K562 (cell line): ENCODE results near the gene MYPN. TPM values are rescaled to one million over a fixed set of nuclear protein-coding genes. Genes with fewer than 3 reads are reported as not detected.

Source experiments
- ATAC-seq: fragments of 200-7000 bp; cut with Tn5 transposase; 3 replicates; pipeline ENCODE4 v1.9.1; 2020; ENCODE audit warnings: moderate library complexity
- BruUV-seq: library from RNA; stranded (reverse); fragments of 400-500 nt; replicated peaks from 2 replicates; lab custom pipeline; 2021; lab: Mats Ljungman, UMichigan
- CTCF ChIA-PET: fragments of 300-600 bp; formaldehyde crosslinking; extraction: SDS; loops from one replicate; lab custom pipeline; 2021; ENCODE audit warnings: low intra/inter-chr PET ratio; lab: Yijun Ruan, JAX
- POLR2A ChIA-PET: fragments of 300-600, 350-650 bp; sonication (Branson Sonifier 250); formaldehyde crosslinking; extraction: SDS; loops from one replicate; lab custom pipeline; 2021; ENCODE audit warnings: antibody characterized with exemption, inconsistent platforms; lab: Yijun Ruan, JAX
- DNase-seq, 4 experiments: peaks; one replicate each; pipeline versions ENCODE4 v3.0.0 to v3.0.0-alpha.2; 2011 to 2018; ENCODE audit warnings: low spot score in 3 of 4, mixed read lengths in 3 of 4; ENCODE audit errors: extremely low read depth in 1 of 4
- FAIRE-seq: peaks from 2 replicates; lab custom pipeline; 2011; peaks lifted over from hg19 to GRCh38; lab: Jason Lieb, UNC
- H2AFZ ChIP-seq: 2 replicates; pipeline ENCODE4 v1.6.0; 2011; ENCODE audit warnings: low read depth, low read length, control low read depth, inconsistent platforms
- H3K27ac ChIP-seq: fragments of 200-600 bp; 3 replicates; pipeline ENCODE4 v1.8.0; 2011; ENCODE audit warnings: low read depth, mild to moderate bottlenecking, control low read depth, inconsistent platforms, low read length, moderate library complexity, mixed read lengths; ENCODE audit errors: extremely low read depth
- H3K27me3 ChIP-seq, 2 experiments: fragments of 300-600 bp in 1 of 2; 2 replicates in 1 of 2; 3 replicates in 1 of 2; pipeline versions ENCODE4 v1.6.0 to v1.8.0; 2011; ENCODE audit warnings: inconsistent platforms in 2 of 2, low read length in 2 of 2, mild to moderate bottlenecking in 1 of 2, mixed read lengths in 1 of 2, moderate library complexity in 1 of 2; ENCODE audit not compliant: control insufficient read depth in 2 of 2, insufficient read depth in 2 of 2
- H3K36me3 ChIP-seq: fragments of 300-600 bp; 3 replicates; pipeline ENCODE4 v1.8.0; 2011; ENCODE audit warnings: mild to moderate bottlenecking, low read length, inconsistent platforms; ENCODE audit not compliant: control insufficient read depth, insufficient read depth
- H3K4me1 ChIP-seq, 2 experiments: fragments of 200-600 bp in 1 of 2; replicated peaks in 1 of 2; 2 replicates in 1 of 2; 3 replicates in 1 of 2; pipeline versions ENCODE4 v1.5.1 to v1.8.0; 2011; ENCODE audit warnings: inconsistent platforms in 2 of 2, low read length in 2 of 2, mild to moderate bottlenecking in 1 of 2, mixed read lengths in 1 of 2, moderate library complexity in 1 of 2; ENCODE audit not compliant: control insufficient read depth in 2 of 2, insufficient read depth in 2 of 2
- H3K4me2 ChIP-seq: 2 replicates; pipeline ENCODE4 v1.6.1; 2011; ENCODE audit warnings: low read length, control low read depth, inconsistent platforms, mixed read lengths; ENCODE audit not compliant: insufficient read depth
- H3K4me3 ChIP-seq: fragments of 200-600 bp; sonication (generic), shearing (Covaris generic); 2 replicates; pipeline ENCODE4 v1.5.1; 2016; ENCODE audit warnings: control low read depth, inconsistent platforms
- H3K79me2 ChIP-seq: fragments of 200-600 bp; 3 replicates; pipeline ENCODE4 v1.8.0; 2011; ENCODE audit warnings: low read length, inconsistent platforms; ENCODE audit not compliant: control insufficient read depth, insufficient read depth
- H3K9ac ChIP-seq, 2 experiments: 2 replicates each; pipeline versions ENCODE4 v1.6.0 to v1.6.1; 2011; ENCODE audit warnings: low read depth in 2 of 2, low read length in 2 of 2, control low read depth in 1 of 2, inconsistent platforms in 1 of 2, mild to moderate bottlenecking in 1 of 2, mixed read lengths in 1 of 2; ENCODE audit not compliant: insufficient read depth in 1 of 2
- H3K9me1 ChIP-seq: one replicate; pipeline ENCODE4 v1.6.0; 2011; ENCODE audit warnings: inconsistent platforms, mild to moderate bottlenecking, low read length, moderate library complexity; ENCODE audit not compliant: control insufficient read depth, insufficient read depth
- H3K9me3 ChIP-seq: replicated peaks from 2 replicates; pipeline ENCODE4 v1.5.1; 2011; ENCODE audit warnings: low read depth, low read length, inconsistent platforms; ENCODE audit not compliant: control insufficient read depth, insufficient read depth
- H4K20me1 ChIP-seq: replicated peaks from 2 replicates; pipeline ENCODE4 v1.6.1; 2011; ENCODE audit warnings: low read length, inconsistent platforms, mixed read lengths; ENCODE audit not compliant: control insufficient read depth, insufficient read depth
- BACH1 ChIP-seq: fragments of 200-800 bp; sonication (Bioruptor generic); IDR thresholded peaks from 2 replicates; pipeline ENCODE4 v1.6.1; 2016; ENCODE audit warnings: missing genetic modification characterization, missing compliant biosample characterization
- CC2D1A ChIP-seq: fragments of 450-650 bp; IDR thresholded peaks from 2 replicates; pipeline ENCODE4 v1.6.1; 2017; ENCODE audit warnings: mild to moderate bottlenecking
- DEAF1 ChIP-seq: fragments of 450-650 bp; formaldehyde crosslinking; IDR thresholded peaks from 2 replicates; pipeline ENCODE4 v1.4.0; 2020; ENCODE audit warnings: mild to moderate bottlenecking, moderate library complexity
- ESRRA ChIP-seq: fragments of 450-650 bp; IDR thresholded peaks from 2 replicates; pipeline ENCODE4 v1.6.1; 2014; ENCODE audit warnings: low read depth, mild to moderate bottlenecking, moderate library complexity, borderline replicate concordance
- JUNB ChIP-seq: fragments of 450-650 bp; formaldehyde crosslinking; conservative IDR thresholded peaks from 2 replicates; pipeline ENCODE4 v1.4.0; 2020; ENCODE audit warnings: mild to moderate bottlenecking
- MAFK ChIP-seq: IDR thresholded peaks from 2 replicates; pipeline ENCODE4 v1.6.1; 2011; ENCODE audit warnings: low read length, improper control_type of control experiment
- NR3C1 ChIP-seq: sonication (generic); formaldehyde crosslinking; IDR thresholded peaks from 2 replicates; pipeline ENCODE4 v1.8.1; 2022; ENCODE audit warnings: missing genetic modification reagents
- PKNOX1 ChIP-seq: fragments of 450-650 bp; IDR thresholded peaks from 2 replicates; pipeline ENCODE4 v1.6.1; 2016
- RAD21 ChIP-seq, 2 experiments: fragments of 250-450 bp in 1 of 2; fragments of 450-650 bp in 1 of 2; sonication (Bioruptor Pico) in 1 of 2; formaldehyde crosslinking in 1 of 2; IDR thresholded peaks in 1 of 2; conservative IDR thresholded peaks in 1 of 2; 2 replicates each; pipeline versions ENCODE4 v1.4.0 to v1.8.0; 2020 to 2022; ENCODE audit warnings: mild to moderate bottlenecking in 2 of 2, moderate library complexity in 1 of 2
- RFX7 ChIP-seq: fragments of 250-450 bp; sonication (Bioruptor Pico); IDR thresholded peaks from 2 replicates; pipeline ENCODE4 v1.5.1; 2021; ENCODE audit warnings: mild to moderate bottlenecking
- RNF219 ChIP-seq: fragments of 250-450 bp; sonication (Bioruptor Pico); IDR thresholded peaks from 2 replicates; pipeline ENCODE4 v1.5.0; 2022; ENCODE audit warnings: mild to moderate bottlenecking
- SMC3 ChIP-seq: conservative IDR thresholded peaks from 2 replicates; pipeline ENCODE4 v1.6.1; 2011; ENCODE audit warnings: low read depth, low read length, improper control_type of control experiment; ENCODE audit not compliant: insufficient read depth
- TBL1XR1 ChIP-seq, 2 experiments: IDR thresholded peaks; 2 replicates each; pipeline ENCODE4 v1.6.1; 2012; ENCODE audit warnings: improper control_type of control experiment in 2 of 2, low read length in 2 of 2, mild to moderate bottlenecking in 1 of 2
- ZBTB7A ChIP-seq: IDR thresholded peaks from 2 replicates; pipeline ENCODE4 v1.6.1; 2011; ENCODE audit warnings: low read depth, mild to moderate bottlenecking, low read length, moderate library complexity, borderline replicate concordance; ENCODE audit not compliant: control insufficient read depth
- ZC3H8 ChIP-seq: fragments of 450-650 bp; IDR thresholded peaks from 2 replicates; pipeline ENCODE4 v1.6.1; 2017
- ZKSCAN8 ChIP-seq: fragments of 200-800 bp; sonication (Bioruptor generic); IDR thresholded peaks from 2 replicates; pipeline ENCODE4 v1.6.1; 2016; ENCODE audit warnings: missing genetic modification characterization, missing compliant biosample characterization
- ZNF717 ChIP-seq: fragments of 250-450 bp; sonication (Bioruptor Pico); IDR thresholded peaks from 2 replicates; pipeline ENCODE4 v1.5.0; 2021
- WGBS: fragments of 100-300 bp; shearing (Covaris generic); methylation state at CpG from one replicate; pipeline ENCODE4 v1.1.6; 2016; ENCODE audit warnings: low coverage, mixed read lengths; ENCODE audit not compliant: insufficient coverage; ENCODE audit errors: missing lambda C conversion rate; 5-methylcytosine and 5-hydroxymethylcytosine counted together
- in situ Hi-C: fragments of 300-500 bp; cut with MboI; formaldehyde crosslinking; loops from 4 replicates; pipeline ENCODE4 v1.15.0; 2018; ENCODE audit warnings: inconsistent platforms, mixed read lengths
- intact Hi-C: fragments of 100-400 bp; cut with micrococcal nuclease; formaldehyde crosslinking; loops from 2 replicates; pipeline ENCODE4 v1.14.2; 2022
- polyA plus RNA-seq, 8 experiments: library from polyadenylated mRNA; depleted of rRNA in 4 of 8; stranded (reverse) in 5 of 8; unstranded in 3 of 8; fragments of >200 nt; fragmentation: Nextera tagmentation in 2 of 8; fragmentation: Illumina TruSeq in 1 of 8; extraction: Ambion mirVana in 2 of 8; extraction: Trizol in 1 of 8; gene quantifications; 2 replicates each; pipeline versions ENCODE4 v1.2.1 to v1.2.3, GENCODE V29; 2011 to 2014; ENCODE audit warnings: inconsistent platforms in 1 of 8, missing spikeins in 1 of 8
- total RNA-seq, 7 experiments: library from RNA; depleted of rRNA in 6 of 7; stranded (reverse); fragments of >200 nt in 6 of 7; fragmentation: Illumina TruSeq in 2 of 7; extraction: Trizol in 2 of 7; gene quantifications; 2 replicates each; pipeline versions ENCODE4 v1.2.1 to v1.2.3, GENCODE V29; 2011 to 2021; ENCODE audit warnings: low replicate concordance in 1 of 7

The MYPN gene
- total and polyA plus RNA-seq, 9 of the 15 experiments (the other 6 are each of a cell fraction or from before 2014, with no cell fraction given): not detected

- CTCF ChIA-PET: interaction anchor here (1.1 to 2.9 kb wide), 4 partner anchors 301 to 490 kb away, joined by 4 to 24 read pairs (median 12); partner anchors contain the start of gene DNAJC12
- WGBS: 6% methylated on average over 11 of the region's 11 CpGs
- no peaks in the 10 kb centered on the region for H3K9me3 ChIP-seq
- intact Hi-C loops (loop anchor here (1.0 to 5.0 kb wide), 3 partner anchors 74 to 368 kb away; no protein-coding TSS in a partner anchor), in situ Hi-C loops (no loop called here)
- FAIRE-seq (peak; percentile 84), ATAC-seq (peak; percentile 90), DNase-seq (peak; percentile 44 to 77 (median 48))
- POLR2A ChIA-PET: interaction anchor here (0.6 to 1.3 kb wide), 6 partner anchors 14 to 345 kb away, joined by 3 to 4 read pairs (median 3); no protein-coding TSS in a partner anchor
- H3K36me3 ChIP-seq: no peaks in the 10 kb centered on the region
- H3K27me3 ChIP-seq: peaks cover 3 to 4% of the 10 kb centered on the region in 2 experiments; a peak in 4 of 5 replicates
- BruUV-seq: no TSS peak
- H3K9ac ChIP-seq: no peak overlapping the region
- H3K4me3 ChIP-seq: no peak overlapping the region
- no peak overlapping the region for H3K4me2 ChIP-seq
- H3K4me1 ChIP-seq: no peaks in the 10 kb centered on the region
- H3K9me1 ChIP-seq: no peaks in the 10 kb centered on the region
- no peak overlapping the region for H2AFZ ChIP-seq
- H3K79me2 ChIP-seq: no peaks in the 10 kb centered on the region
- no peak overlapping the region for H3K27ac ChIP-seq
- no peaks in the 10 kb centered on the region for H4K20me1 ChIP-seq
- TF ChIP-seq BACH1: no peak
- TF ChIP-seq JUNB (CRISPR knock-in tag): no peak
- no peak for TF ChIP-seq ZC3H8
- peak; percentile 24; the same call in 1 of the 2 replicates for TF ChIP-seq ESRRA
- no peak for TF ChIP-seq ZKSCAN8 (CRISPR knock-in tag)
- no peak for TF ChIP-seq MAFK
- peak; percentile 90 to 97 for TF ChIP-seq RAD21 (CRISPR knock-in tag; conservative IDR thresholded peaks at IDR 0.05 in 1 of 2, IDR thresholded peaks at IDR 0.05 in 1 of 2)
- TF ChIP-seq CC2D1A: 0 out of 2 replicates have a peak, but pooled peaks have one; percentile 15
- TF ChIP-seq ZNF717 (CRISPR knock-in tag): no peak
- no peak for TF ChIP-seq TBL1XR1 (IDR thresholded peaks at IDR 0.05; ENCODE audit: low read length in 2 of 2)
- TF ChIP-seq PKNOX1: no peak
- no peak for TF ChIP-seq ZBTB7A
- TF ChIP-seq DEAF1 (CRISPR knock-in tag): peak; percentile 79
- TF ChIP-seq RNF219 (CRISPR knock-in tag): no peak
- TF ChIP-seq NR3C1 (CRISPR knock-in tag): no peak
- no peak for TF ChIP-seq RFX7 (CRISPR knock-in tag)
- peak; percentile 90 for TF ChIP-seq SMC3
Measured at GRCh38 chr10:68156373-68157185, 47.3 kb downstream of the MYPN start.
